ENCODE measurements around the gene VSTM2B.

GRCh38 chr19:29587518-29587986 is 61.8 kb downstream of the VSTM2B start:
- TF ChIP-seq CTCF (conservative IDR thresholded peaks at IDR 0.05; ENCODE audit: low read depth, low read length) (no peak), EZH2 (IDR thresholded peaks at IDR 0.05; ENCODE audit: borderline replicate concordance, low read depth, low read length, poor library complexity, severe bottlenecking) (no peak)
